NB4 (cell line): ENCODE data around the gene OSBP2.

Source experiments
- DNase-seq: peaks from one replicate; pipeline ENCODE4 v3.0.0; 2010; ENCODE audit warnings: low read depth
- H3K4me3 ChIP-seq: one replicate; pipeline ENCODE4 v1.5.1; 2011; ENCODE audit warnings: mild to moderate bottlenecking, low read depth, low read length, moderate library complexity
- MYC ChIP-seq: IDR thresholded peaks from 2 replicates; pipeline ENCODE4 v1.6.1; 2011; ENCODE audit warnings: low read depth, low read length
- POLR2A ChIP-seq: IDR thresholded peaks from 2 replicates; pipeline ENCODE4 v1.6.1; 2011; ENCODE audit warnings: mild to moderate bottlenecking; ENCODE audit not compliant: insufficient read length; ENCODE audit errors: extremely low read depth
- TF ChIP-seq, protein P1 (sequence below): IDR thresholded peaks from one replicate; pipeline ENCODE4 v1.5.1; 2012; ENCODE audit warnings: low read depth, low read length
- TF ChIP-seq, protein P2 (sequence below): IDR thresholded peaks from 2 replicates; pipeline ENCODE4 v1.6.1; 2011; ENCODE audit warnings: low read depth, low read length

OSBP2 gene

DNA sequence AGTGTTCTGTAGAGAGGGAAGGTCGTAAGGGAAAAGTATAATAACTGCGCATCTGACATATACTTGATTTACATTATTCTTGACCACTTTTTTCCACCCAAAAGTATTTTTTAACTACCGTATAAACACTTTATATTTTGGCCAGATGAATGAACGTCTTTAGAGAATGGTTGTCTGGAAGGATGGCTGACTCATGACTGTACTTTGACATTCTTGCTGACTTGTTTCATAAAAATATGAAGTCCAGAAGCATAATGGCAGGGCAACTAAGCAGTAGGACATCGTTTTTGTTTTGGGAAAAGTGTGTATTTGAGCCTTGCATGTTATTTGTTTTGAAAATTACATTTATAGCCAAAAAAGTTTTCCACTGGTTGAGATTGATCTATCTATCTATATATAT lies 110.0 kb downstream of the OSBP2 start:
- H3K4me3 ChIP-seq: no peak overlapping the region
- no peak for DNase-seq
- TF ChIP-seq MYC: no peak
- TF ChIP-seq, protein P1, sequence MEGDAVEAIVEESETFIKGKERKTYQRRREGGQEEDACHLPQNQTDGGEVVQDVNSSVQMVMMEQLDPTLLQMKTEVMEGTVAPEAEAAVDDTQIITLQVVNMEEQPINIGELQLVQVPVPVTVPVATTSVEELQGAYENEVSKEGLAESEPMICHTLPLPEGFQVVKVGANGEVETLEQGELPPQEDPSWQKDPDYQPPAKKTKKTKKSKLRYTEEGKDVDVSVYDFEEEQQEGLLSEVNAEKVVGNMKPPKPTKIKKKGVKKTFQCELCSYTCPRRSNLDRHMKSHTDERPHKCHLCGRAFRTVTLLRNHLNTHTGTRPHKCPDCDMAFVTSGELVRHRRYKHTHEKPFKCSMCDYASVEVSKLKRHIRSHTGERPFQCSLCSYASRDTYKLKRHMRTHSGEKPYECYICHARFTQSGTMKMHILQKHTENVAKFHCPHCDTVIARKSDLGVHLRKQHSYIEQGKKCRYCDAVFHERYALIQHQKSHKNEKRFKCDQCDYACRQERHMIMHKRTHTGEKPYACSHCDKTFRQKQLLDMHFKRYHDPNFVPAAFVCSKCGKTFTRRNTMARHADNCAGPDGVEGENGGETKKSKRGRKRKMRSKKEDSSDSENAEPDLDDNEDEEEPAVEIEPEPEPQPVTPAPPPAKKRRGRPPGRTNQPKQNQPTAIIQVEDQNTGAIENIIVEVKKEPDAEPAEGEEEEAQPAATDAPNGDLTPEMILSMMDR: no peak
- no peak for TF ChIP-seq POLR2A
- TF ChIP-seq, protein P2, sequence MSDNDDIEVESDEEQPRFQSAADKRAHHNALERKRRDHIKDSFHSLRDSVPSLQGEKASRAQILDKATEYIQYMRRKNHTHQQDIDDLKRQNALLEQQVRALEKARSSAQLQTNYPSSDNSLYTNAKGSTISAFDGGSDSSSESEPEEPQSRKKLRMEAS: no peak

DNA sequence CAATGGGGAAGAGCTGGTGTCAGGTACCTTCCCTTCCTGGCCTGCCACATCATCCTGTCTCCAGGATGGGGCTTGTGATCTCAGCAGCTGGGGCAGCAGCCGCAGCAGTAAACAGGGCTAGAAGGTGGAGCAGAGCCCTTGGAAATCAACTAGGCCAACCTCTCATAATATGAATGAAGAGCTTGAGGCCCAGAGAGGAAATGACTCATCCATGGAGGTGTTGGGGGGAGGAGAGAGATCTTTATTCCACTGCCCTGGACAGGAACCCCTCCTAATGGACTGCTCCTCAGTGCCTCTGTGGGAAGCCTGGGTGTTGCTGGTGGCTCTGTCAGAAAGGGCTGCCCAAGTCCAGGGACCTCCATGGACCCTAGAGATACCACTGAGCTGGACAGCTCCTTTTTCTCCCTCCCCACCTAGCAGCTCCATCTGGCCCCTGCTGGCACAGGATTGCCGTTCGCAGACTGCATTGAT lies 111.8 kb downstream of the OSBP2 start:
- TF ChIP-seq MYC (no peak), POLR2A (no peak)
- TF ChIP-seq, protein P1: no peak
- TF ChIP-seq, protein P2: no peak
- no peak overlapping the region for H3K4me3 ChIP-seq
- DNase-seq: peak; percentile 74

DNA sequence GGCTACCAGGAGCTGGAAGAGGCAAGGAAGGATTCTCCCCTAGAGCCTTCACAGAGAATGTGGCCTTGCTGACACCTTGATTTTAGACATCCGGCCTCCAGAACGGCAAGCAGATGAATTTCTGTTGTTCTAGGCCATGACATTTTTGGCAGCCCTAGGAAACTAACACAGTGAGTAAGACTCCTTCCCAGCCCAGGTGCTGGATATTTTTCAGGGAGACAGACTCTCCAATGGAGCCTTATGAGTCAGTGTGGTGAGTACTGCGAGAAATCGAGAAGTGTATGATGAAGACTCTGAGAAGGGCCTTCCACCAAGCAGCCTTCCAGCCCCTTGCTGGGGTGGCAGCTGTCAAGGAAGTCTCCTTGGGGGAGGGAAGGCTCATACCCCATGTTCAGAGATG lies 114.4 kb downstream of the OSBP2 start:
- TF ChIP-seq POLR2A: no peak
- no peak for TF ChIP-seq MYC
- TF ChIP-seq, protein P2: no peak
- TF ChIP-seq, protein P1: no peak
- no peak for DNase-seq
- no peak overlapping the region for H3K4me3 ChIP-seq

DNA sequence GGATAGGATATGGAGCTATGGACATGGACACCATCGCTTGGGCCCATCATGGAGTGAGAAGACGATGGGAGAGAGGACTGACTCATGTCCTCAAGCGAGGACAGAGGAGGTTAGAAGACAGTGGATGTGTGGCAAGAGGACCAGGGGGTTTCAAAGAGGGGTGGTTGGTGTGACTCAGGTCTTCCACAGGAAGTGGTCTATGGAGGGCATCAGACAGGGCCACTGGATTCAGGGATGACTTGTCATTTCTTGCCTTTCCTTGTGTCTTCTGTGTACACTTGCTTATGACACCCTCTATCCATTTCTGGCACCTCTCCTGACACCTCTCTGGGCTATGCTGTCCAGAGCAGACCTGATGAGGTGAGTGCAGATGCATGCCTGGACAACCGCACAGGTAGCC lies 115.4 kb downstream of the OSBP2 start:
- DNase-seq: peak; percentile 78
- H3K4me3 ChIP-seq: no peak overlapping the region
- no peak for TF ChIP-seq POLR2A
- TF ChIP-seq, protein P1: no peak
- TF ChIP-seq, protein P2: no peak
- TF ChIP-seq MYC: no peak

DNA sequence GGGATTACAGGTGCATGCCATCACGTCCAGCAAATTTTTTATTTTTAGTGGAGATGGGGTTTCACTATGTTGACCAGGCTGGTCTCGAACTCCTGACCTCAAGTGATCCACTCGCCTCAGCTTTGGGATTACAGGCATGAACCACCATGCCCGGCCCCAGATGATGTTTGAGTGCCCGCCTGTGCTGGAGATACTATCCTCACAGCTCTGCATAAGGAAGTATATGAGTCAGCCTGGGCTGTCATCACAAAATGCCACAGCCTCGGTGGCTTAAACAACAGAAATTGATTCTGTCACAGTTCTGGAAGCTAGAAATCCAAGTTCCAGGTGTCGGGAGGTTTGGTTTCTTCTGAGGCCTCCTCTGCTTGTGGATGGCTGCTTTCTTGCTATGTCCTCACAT lies 119.3 kb downstream of the OSBP2 start:
- DNase-seq: no peak
- TF ChIP-seq, protein P1: no peak
- TF ChIP-seq MYC (no peak), POLR2A (no peak)
- TF ChIP-seq, protein P2: no peak
- H3K4me3 ChIP-seq: no peak overlapping the region

DNA sequence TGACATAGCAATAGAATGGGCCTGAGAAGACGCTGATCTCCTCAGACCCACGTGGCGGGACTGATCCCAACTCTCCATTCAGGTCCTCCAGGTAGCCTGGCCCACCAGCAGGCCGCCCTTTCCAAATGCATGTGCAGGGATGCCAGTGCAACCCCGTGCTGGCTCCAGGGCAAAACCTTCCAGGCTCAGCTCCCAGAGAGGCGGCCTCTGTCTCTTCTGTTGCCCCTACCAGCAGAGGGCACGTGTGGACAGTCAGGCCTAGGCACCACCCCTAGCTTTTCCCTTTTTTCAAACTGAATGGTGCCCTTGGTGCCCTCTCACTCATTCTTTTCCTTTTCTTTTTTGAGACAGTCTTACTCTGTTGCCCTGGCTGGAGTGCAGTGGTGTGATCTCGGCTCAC lies 121.7 kb downstream of the OSBP2 start:
- TF ChIP-seq POLR2A: no peak
- TF ChIP-seq, protein P1: peak; percentile 10
- H3K4me3 ChIP-seq: no peak overlapping the region
- DNase-seq: no peak
